Stomach (tissue), 4 donors: Measurements from ENCODE around the gene MARCKS.

ENCODE experiments used
- CTCF ChIP-seq, 7 experiments: fragments of 450-650 bp in 4 of 7; fragments of 200-600 bp in 3 of 7; sonication (generic) in 3 of 7; IDR thresholded peaks; one replicate each; pipeline ENCODE4 v1.5.1; 2016 to 2019; ENCODE audit warnings: antibody characterized with exemption in 7 of 7, control low read depth in 2 of 7, mild to moderate bottlenecking in 1 of 7
- EP300 ChIP-seq: sonication (generic); formaldehyde crosslinking; IDR thresholded peaks from one replicate; pipeline ENCODE4 v1.6.1; 2017; ENCODE audit warnings: antibody characterized with exemption
- POLR2A ChIP-seq, 4 donors: fragments of 450-650 bp; IDR thresholded peaks; one replicate each; pipeline ENCODE4 v1.6.1; 2016; ENCODE audit warnings: antibody characterized with exemption in 4 of 4, control low read depth in 2 of 4, mild to moderate bottlenecking in 1 of 4, moderate library complexity in 1 of 4

- TF ChIP-seq POLR2A (IDR thresholded peaks at IDR 0.05) (no peak), CTCF (IDR thresholded peaks at IDR 0.05) (no peak), EP300 (no peak)
Observed at GRCh38 chr6:113888493-113888892, 31.3 kb downstream of the MARCKS start.
